K562 (cell line): ENCODE results near the gene CSF1R. TPM values are rescaled to one million over a fixed set of nuclear protein-coding genes. Genes with fewer than 3 reads are reported as not detected.
A peak's percentile ranks its signal among the peaks of the same experiment; 100 is the strongest.

Experiments
- ATAC-seq: fragments of 200-7000 bp; cut with Tn5 transposase; 3 replicates; pipeline ENCODE4 v1.9.1; 2020; ENCODE audit warnings: moderate library complexity
- BruUV-seq: library from RNA; stranded (reverse); fragments of 400-500 nt; replicated peaks from 2 replicates; lab custom pipeline; 2021; lab: Mats Ljungman, UMichigan
- CTCF ChIA-PET: fragments of 300-600 bp; formaldehyde crosslinking; extraction: SDS; loops from one replicate; lab custom pipeline; 2021; ENCODE audit warnings: low intra/inter-chr PET ratio; lab: Yijun Ruan, JAX
- POLR2A ChIA-PET: fragments of 300-600, 350-650 bp; sonication (Branson Sonifier 250); formaldehyde crosslinking; extraction: SDS; loops from one replicate; lab custom pipeline; 2021; ENCODE audit warnings: antibody characterized with exemption, inconsistent platforms; lab: Yijun Ruan, JAX
- DNase-seq, 4 experiments: peaks; one replicate each; pipeline versions ENCODE4 v3.0.0 to v3.0.0-alpha.2; 2011 to 2018; ENCODE audit warnings: low spot score in 3 of 4, mixed read lengths in 3 of 4; ENCODE audit errors: extremely low read depth in 1 of 4
- FAIRE-seq: peaks from 2 replicates; lab custom pipeline; 2011; peaks lifted over from hg19 to GRCh38; lab: Jason Lieb, UNC
- H2AFZ ChIP-seq: 2 replicates; pipeline ENCODE4 v1.6.0; 2011; ENCODE audit warnings: low read depth, low read length, control low read depth, inconsistent platforms
- H3K27ac ChIP-seq: fragments of 200-600 bp; 3 replicates; pipeline ENCODE4 v1.8.0; 2011; ENCODE audit warnings: low read depth, mild to moderate bottlenecking, control low read depth, inconsistent platforms, low read length, moderate library complexity, mixed read lengths; ENCODE audit errors: extremely low read depth
- H3K27me3 ChIP-seq, 2 experiments: fragments of 300-600 bp in 1 of 2; 2 replicates in 1 of 2; 3 replicates in 1 of 2; pipeline versions ENCODE4 v1.6.0 to v1.8.0; 2011; ENCODE audit warnings: inconsistent platforms in 2 of 2, low read length in 2 of 2, mild to moderate bottlenecking in 1 of 2, mixed read lengths in 1 of 2, moderate library complexity in 1 of 2; ENCODE audit not compliant: control insufficient read depth in 2 of 2, insufficient read depth in 2 of 2
- H3K36me3 ChIP-seq: fragments of 300-600 bp; 3 replicates; pipeline ENCODE4 v1.8.0; 2011; ENCODE audit warnings: mild to moderate bottlenecking, low read length, inconsistent platforms; ENCODE audit not compliant: control insufficient read depth, insufficient read depth
- H3K4me1 ChIP-seq, 2 experiments: fragments of 200-600 bp in 1 of 2; replicated peaks in 1 of 2; 2 replicates in 1 of 2; 3 replicates in 1 of 2; pipeline versions ENCODE4 v1.5.1 to v1.8.0; 2011; ENCODE audit warnings: inconsistent platforms in 2 of 2, low read length in 2 of 2, mild to moderate bottlenecking in 1 of 2, mixed read lengths in 1 of 2, moderate library complexity in 1 of 2; ENCODE audit not compliant: control insufficient read depth in 2 of 2, insufficient read depth in 2 of 2
- H3K4me2 ChIP-seq: 2 replicates; pipeline ENCODE4 v1.6.1; 2011; ENCODE audit warnings: low read length, control low read depth, inconsistent platforms, mixed read lengths; ENCODE audit not compliant: insufficient read depth
- H3K4me3 ChIP-seq: fragments of 200-600 bp; sonication (generic), shearing (Covaris generic); 2 replicates; pipeline ENCODE4 v1.5.1; 2016; ENCODE audit warnings: control low read depth, inconsistent platforms
- H3K79me2 ChIP-seq: fragments of 200-600 bp; 3 replicates; pipeline ENCODE4 v1.8.0; 2011; ENCODE audit warnings: low read length, inconsistent platforms; ENCODE audit not compliant: control insufficient read depth, insufficient read depth
- H3K9ac ChIP-seq, 2 experiments: 2 replicates each; pipeline versions ENCODE4 v1.6.0 to v1.6.1; 2011; ENCODE audit warnings: low read depth in 2 of 2, low read length in 2 of 2, control low read depth in 1 of 2, inconsistent platforms in 1 of 2, mild to moderate bottlenecking in 1 of 2, mixed read lengths in 1 of 2; ENCODE audit not compliant: insufficient read depth in 1 of 2
- H3K9me1 ChIP-seq: one replicate; pipeline ENCODE4 v1.6.0; 2011; ENCODE audit warnings: inconsistent platforms, mild to moderate bottlenecking, low read length, moderate library complexity; ENCODE audit not compliant: control insufficient read depth, insufficient read depth
- H3K9me3 ChIP-seq: replicated peaks from 2 replicates; pipeline ENCODE4 v1.5.1; 2011; ENCODE audit warnings: low read depth, low read length, inconsistent platforms; ENCODE audit not compliant: control insufficient read depth, insufficient read depth
- H4K20me1 ChIP-seq: replicated peaks from 2 replicates; pipeline ENCODE4 v1.6.1; 2011; ENCODE audit warnings: low read length, inconsistent platforms, mixed read lengths; ENCODE audit not compliant: control insufficient read depth, insufficient read depth
- ASH1L ChIP-seq: fragments of 450-650 bp; IDR thresholded peaks from 2 replicates; pipeline ENCODE4 v1.6.1; 2018; ENCODE audit warnings: borderline replicate concordance, mild to moderate bottlenecking, low read depth; ENCODE audit not compliant: partially characterized antibody
- FOXA3 ChIP-seq, 2 experiments: fragments of 450-650 bp in 1 of 2; sonication (generic) in 1 of 2; formaldehyde crosslinking; IDR thresholded peaks in 1 of 2; conservative IDR thresholded peaks in 1 of 2; 2 replicates each; pipeline versions ENCODE4 v1.4.0 to v1.8.0; 2020 to 2022; ENCODE audit warnings: mild to moderate bottlenecking in 2 of 2, missing genetic modification reagents in 1 of 2
- KLF16 ChIP-seq: IDR thresholded peaks from 2 replicates; pipeline ENCODE4 v1.6.1; 2016; ENCODE audit warnings: antibody characterized with exemption
- STAT5A ChIP-seq: IDR thresholded peaks from 2 replicates; pipeline ENCODE4 v1.6.1; 2012; ENCODE audit warnings: low read length, inconsistent platforms, borderline replicate concordance
- WGBS: fragments of 100-300 bp; shearing (Covaris generic); methylation state at CpG from one replicate; pipeline ENCODE4 v1.1.6; 2016; ENCODE audit warnings: low coverage, mixed read lengths; ENCODE audit not compliant: insufficient coverage; ENCODE audit errors: missing lambda C conversion rate; 5-methylcytosine and 5-hydroxymethylcytosine counted together
- in situ Hi-C: fragments of 300-500 bp; cut with MboI; formaldehyde crosslinking; loops from 4 replicates; pipeline ENCODE4 v1.15.0; 2018; ENCODE audit warnings: inconsistent platforms, mixed read lengths
- intact Hi-C: fragments of 100-400 bp; cut with micrococcal nuclease; formaldehyde crosslinking; loops from 2 replicates; pipeline ENCODE4 v1.14.2; 2022
- polyA plus RNA-seq, 8 experiments: library from polyadenylated mRNA; depleted of rRNA in 4 of 8; stranded (reverse) in 5 of 8; unstranded in 3 of 8; fragments of >200 nt; fragmentation: Nextera tagmentation in 2 of 8; fragmentation: Illumina TruSeq in 1 of 8; extraction: Ambion mirVana in 2 of 8; extraction: Trizol in 1 of 8; gene quantifications; 2 replicates each; pipeline versions ENCODE4 v1.2.1 to v1.2.3, GENCODE V29; 2011 to 2014; ENCODE audit warnings: inconsistent platforms in 1 of 8, missing spikeins in 1 of 8
- total RNA-seq, 7 experiments: library from RNA; depleted of rRNA in 6 of 7; stranded (reverse); fragments of >200 nt in 6 of 7; fragmentation: Illumina TruSeq in 2 of 7; extraction: Trizol in 2 of 7; gene quantifications; 2 replicates each; pipeline versions ENCODE4 v1.2.1 to v1.2.3, GENCODE V29; 2011 to 2021; ENCODE audit warnings: low replicate concordance in 1 of 7
- TF ChIP-seq, protein P1 (sequence below), 3 experiments: IDR thresholded peaks in 2 of 3; conservative IDR thresholded peaks in 1 of 3; 2 replicates each; pipeline ENCODE4 v1.5.1; 2011 to 2012; ENCODE audit warnings: low read length in 3 of 3, mild to moderate bottlenecking in 3 of 3, control low read depth in 2 of 3, improper control_type of control experiment in 1 of 3, inconsistent platforms in 1 of 3, low read depth in 1 of 3, mixed read lengths in 1 of 3, moderate library complexity in 1 of 3; ENCODE audit not compliant: insufficient read depth in 2 of 3
- TF ChIP-seq, protein P2 (sequence below): fragments of 250-450 bp; sonication (Bioruptor Pico); IDR thresholded peaks from 2 replicates; pipeline ENCODE4 v1.5.0; 2022; ENCODE audit warnings: mild to moderate bottlenecking
- TF ChIP-seq, protein P3 (sequence below), 2 experiments: fragments of 450-650 bp; IDR thresholded peaks; 2 replicates each; pipeline ENCODE4 v1.6.1; 2016; ENCODE audit warnings: mild to moderate bottlenecking in 2 of 2, borderline replicate concordance in 1 of 2, low read depth in 1 of 2, moderate library complexity in 1 of 2

The CSF1R gene
- total and polyA plus RNA-seq, 9 of the 15 experiments (the other 6 are each of a cell fraction or from before 2014, with no cell fraction given), result 0.03 to 0.64 (median 0.20) TPM; not detected in 6

DNA sequence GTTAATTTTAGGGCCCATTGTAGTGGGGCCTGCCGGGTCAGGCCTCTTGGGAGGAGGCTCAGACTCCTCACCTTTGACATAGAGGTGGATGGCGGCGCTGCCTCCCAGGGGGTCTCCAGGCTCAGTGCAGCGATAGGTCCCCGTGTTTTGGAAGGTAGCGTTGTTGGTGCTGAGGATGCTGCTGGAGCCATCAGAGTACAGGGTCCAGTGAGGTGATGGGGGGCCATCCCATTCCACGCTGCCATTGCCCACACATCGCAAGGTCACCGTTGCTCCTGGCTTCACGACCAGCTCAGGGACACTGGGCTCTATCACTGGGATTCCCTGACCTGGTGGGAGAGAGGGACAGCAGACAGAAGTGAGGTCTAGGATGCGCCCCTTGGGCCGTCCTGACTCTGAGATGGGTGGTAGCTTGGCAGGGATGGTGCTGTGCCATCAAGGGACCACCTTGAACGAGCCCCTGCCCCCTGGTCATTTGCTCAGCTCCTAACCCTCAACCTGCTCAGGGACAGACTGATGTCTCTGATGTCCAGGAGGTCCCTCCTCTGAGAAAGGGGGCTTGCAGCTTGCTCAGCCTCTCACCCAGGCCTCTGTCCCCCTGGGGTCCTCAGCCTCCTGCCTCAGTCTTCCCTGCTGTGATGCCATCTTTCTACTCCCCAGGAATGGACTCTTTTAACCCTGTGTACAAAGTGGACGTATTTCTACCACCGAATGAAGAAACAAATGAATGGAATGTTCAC is 5.5 kb downstream of the CSF1R start:
- Histone ChIP-seq H3K9me1 (no peaks in the 10 kb centered on the region), H3K4me3 (no peak overlapping the region), H4K20me1 (peaks cover 12% of the 10 kb centered on the region; the same call in 1 of the 2 replicates), H2AFZ (no peak overlapping the region), H3K9me3 (no peaks in the 10 kb centered on the region), H3K4me1 (peaks cover 0 to 7% of the 10 kb centered on the region in 2 experiments; a peak in 2 of 5 replicates), H3K9ac (0 out of 4 replicates have a peak overlapping the region, but pooled peaks of 1 of the 2 experiments have one; percentile 4), H3K4me2 (no peak overlapping the region), H3K79me2 (no peaks in the 10 kb centered on the region), H3K27me3 (peaks cover 36 to 89% of the 10 kb centered on the region in 2 experiments), H3K36me3 (no peaks in the 10 kb centered on the region), H3K27ac (no peak overlapping the region)
- ATAC-seq, result no peak
- intact Hi-C loops (no loop called here), in situ Hi-C loops (no loop called here)
- no peak for DNase-seq
- BruUV-seq, result no TSS peak
- FAIRE-seq, result no peak
- WGBS, result under 1% methylated on average over 14 of the region's 15 CpGs
- CTCF ChIA-PET, result no interaction called here
- POLR2A ChIA-PET, result interaction anchor here (0.6 to 1.3 kb wide), 3 partner anchors 13 to 228 kb away, joined by 3 to 6 read pairs (median 4); no protein-coding TSS in a partner anchor
- TF ChIP-seq, protein P1, sequence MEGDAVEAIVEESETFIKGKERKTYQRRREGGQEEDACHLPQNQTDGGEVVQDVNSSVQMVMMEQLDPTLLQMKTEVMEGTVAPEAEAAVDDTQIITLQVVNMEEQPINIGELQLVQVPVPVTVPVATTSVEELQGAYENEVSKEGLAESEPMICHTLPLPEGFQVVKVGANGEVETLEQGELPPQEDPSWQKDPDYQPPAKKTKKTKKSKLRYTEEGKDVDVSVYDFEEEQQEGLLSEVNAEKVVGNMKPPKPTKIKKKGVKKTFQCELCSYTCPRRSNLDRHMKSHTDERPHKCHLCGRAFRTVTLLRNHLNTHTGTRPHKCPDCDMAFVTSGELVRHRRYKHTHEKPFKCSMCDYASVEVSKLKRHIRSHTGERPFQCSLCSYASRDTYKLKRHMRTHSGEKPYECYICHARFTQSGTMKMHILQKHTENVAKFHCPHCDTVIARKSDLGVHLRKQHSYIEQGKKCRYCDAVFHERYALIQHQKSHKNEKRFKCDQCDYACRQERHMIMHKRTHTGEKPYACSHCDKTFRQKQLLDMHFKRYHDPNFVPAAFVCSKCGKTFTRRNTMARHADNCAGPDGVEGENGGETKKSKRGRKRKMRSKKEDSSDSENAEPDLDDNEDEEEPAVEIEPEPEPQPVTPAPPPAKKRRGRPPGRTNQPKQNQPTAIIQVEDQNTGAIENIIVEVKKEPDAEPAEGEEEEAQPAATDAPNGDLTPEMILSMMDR (IDR thresholded peaks at IDR 0.05 in 2 of 3, conservative IDR thresholded peaks at IDR 0.05 in 1 of 3; ENCODE audit: insufficient read depth in 2 of 3, low read depth in 1 of 3, low read length in 3 of 3), result no peak
- TF ChIP-seq, protein P2, sequence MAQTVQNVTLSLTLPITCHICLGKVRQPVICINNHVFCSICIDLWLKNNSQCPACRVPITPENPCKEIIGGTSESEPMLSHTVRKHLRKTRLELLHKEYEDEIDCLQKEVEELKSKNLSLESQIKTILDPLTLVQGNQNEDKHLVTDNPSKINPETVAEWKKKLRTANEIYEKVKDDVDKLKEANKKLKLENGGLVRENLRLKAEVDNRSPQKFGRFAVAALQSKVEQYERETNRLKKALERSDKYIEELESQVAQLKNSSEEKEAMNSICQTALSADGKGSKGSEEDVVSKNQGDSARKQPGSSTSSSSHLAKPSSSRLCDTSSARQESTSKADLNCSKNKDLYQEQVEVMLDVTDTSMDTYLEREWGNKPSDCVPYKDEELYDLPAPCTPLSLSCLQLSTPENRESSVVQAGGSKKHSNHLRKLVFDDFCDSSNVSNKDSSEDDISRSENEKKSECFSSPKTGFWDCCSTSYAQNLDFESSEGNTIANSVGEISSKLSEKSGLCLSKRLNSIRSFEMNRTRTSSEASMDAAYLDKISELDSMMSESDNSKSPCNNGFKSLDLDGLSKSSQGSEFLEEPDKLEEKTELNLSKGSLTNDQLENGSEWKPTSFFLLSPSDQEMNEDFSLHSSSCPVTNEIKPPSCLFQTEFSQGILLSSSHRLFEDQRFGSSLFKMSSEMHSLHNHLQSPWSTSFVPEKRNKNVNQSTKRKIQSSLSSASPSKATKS (CRISPR knock-in tag), result no peak
- no peak for TF ChIP-seq KLF16
- no peak for TF ChIP-seq STAT5A
- TF ChIP-seq FOXA3 (CRISPR knock-in tag; conservative IDR thresholded peaks at IDR 0.05 in 1 of 2, IDR thresholded peaks at IDR 0.05 in 1 of 2), result no peak
- TF ChIP-seq, protein P3, sequence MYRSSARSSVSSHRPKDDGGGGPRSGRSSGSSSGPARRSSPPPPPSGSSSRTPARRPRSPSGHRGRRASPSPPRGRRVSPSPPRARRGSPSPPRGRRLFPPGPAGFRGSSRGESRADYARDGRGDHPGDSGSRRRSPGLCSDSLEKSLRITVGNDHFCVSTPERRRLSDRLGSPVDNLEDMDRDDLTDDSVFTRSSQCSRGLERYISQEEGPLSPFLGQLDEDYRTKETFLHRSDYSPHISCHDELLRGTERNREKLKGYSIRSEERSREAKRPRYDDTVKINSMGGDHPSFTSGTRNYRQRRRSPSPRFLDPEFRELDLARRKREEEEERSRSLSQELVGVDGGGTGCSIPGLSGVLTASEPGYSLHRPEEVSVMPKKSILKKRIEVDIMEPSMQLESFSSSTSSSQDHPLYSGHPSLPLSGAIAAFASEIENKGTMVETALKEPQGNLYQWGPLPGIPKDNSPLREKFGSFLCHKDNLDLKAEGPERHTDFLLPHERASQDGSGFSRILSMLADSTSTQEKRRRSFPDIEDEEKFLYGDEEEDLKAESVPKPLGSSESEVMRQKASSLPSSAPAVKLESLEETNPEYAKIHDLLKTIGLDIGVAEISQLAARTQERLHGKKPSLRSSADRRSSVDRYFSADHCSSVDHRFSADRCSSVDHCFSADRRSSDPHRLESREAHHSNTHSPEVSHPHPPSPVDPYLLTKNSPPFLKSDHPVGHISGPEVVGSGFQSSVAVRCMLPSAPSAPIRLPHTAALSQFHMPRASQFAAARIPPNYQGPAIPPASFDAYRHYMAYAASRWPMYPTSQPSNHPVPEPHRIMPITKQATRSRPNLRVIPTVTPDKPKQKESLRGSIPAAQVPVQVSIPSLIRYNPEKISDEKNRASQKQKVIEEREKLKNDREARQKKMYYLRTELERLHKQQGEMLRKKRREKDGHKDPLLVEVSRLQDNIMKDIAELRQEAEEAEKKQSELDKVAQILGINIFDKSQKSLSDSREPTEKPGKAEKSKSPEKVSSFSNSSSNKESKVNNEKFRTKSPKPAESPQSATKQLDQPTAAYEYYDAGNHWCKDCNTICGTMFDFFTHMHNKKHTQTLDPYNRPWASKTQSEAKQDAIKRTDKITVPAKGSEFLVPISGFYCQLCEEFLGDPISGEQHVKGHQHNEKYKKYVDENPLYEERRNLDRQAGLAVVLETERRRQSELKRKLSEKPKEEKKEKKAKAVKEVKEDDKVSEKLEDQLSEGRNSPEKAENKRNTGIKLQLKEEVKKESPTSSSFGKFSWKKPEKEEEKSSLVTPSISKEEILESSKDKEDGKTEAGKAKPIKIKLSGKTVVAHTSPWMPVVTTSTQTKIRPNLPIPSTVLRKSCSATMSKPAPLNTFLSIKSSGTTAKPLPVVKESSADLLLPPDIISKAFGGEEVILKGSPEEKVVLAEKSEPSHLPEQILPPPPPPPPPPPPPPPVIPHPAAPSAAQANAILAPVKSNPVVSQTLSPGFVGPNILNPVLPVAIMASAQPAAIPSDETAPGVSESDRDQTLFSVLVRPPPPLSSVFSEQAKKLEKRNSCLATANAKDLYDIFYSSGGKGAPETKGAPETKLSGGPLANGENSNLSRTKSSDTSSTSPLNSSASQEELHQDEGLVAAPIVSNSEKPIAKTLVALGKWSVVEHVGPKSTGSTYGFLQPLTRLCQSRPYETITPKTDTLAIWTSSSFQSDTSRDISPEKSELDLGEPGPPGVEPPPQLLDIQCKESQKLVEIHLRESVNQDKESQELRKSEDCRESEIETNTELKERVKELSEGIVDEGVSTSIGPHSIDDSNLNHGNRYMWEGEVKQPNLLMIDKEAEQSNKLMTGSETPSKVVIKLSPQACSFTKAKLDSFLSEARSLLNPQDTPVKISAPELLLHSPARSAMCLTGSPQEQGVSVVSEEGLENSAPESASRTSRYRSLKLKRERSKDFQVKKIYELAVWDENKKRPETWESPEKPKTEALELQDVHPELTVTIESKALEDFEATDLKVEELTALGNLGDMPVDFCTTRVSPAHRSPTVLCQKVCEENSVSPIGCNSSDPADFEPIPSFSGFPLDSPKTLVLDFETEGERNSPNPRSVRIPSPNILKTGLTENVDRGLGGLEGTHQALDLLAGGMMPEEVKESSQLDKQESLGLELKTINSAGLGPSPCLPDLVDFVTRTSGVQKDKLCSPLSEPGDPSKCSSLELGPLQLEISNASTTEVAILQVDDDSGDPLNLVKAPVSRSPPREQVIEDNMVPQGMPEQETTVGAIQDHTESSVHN (IDR thresholded peaks at IDR 0.05; ENCODE audit: borderline replicate concordance in 1 of 2, low read depth in 1 of 2), result no peak
- no peak for TF ChIP-seq ASH1L
